ENCODE data around the gene TRMO. TPM values are rescaled to one million over a fixed set of nuclear protein-coding genes. Genes with fewer than 3 reads are reported as not detected.

TRMO gene
- total and polyA plus RNA-seq, 2 of the 8 experiments (the other 6 are each of a cell fraction or from before 2014, with no cell fraction given) = 4.6 to 5.6 TPM

GRCh38 chr9:97921959-97922724 lies at the start of gene TRMO (continued):
- TF ChIP-seq, protein P1, sequence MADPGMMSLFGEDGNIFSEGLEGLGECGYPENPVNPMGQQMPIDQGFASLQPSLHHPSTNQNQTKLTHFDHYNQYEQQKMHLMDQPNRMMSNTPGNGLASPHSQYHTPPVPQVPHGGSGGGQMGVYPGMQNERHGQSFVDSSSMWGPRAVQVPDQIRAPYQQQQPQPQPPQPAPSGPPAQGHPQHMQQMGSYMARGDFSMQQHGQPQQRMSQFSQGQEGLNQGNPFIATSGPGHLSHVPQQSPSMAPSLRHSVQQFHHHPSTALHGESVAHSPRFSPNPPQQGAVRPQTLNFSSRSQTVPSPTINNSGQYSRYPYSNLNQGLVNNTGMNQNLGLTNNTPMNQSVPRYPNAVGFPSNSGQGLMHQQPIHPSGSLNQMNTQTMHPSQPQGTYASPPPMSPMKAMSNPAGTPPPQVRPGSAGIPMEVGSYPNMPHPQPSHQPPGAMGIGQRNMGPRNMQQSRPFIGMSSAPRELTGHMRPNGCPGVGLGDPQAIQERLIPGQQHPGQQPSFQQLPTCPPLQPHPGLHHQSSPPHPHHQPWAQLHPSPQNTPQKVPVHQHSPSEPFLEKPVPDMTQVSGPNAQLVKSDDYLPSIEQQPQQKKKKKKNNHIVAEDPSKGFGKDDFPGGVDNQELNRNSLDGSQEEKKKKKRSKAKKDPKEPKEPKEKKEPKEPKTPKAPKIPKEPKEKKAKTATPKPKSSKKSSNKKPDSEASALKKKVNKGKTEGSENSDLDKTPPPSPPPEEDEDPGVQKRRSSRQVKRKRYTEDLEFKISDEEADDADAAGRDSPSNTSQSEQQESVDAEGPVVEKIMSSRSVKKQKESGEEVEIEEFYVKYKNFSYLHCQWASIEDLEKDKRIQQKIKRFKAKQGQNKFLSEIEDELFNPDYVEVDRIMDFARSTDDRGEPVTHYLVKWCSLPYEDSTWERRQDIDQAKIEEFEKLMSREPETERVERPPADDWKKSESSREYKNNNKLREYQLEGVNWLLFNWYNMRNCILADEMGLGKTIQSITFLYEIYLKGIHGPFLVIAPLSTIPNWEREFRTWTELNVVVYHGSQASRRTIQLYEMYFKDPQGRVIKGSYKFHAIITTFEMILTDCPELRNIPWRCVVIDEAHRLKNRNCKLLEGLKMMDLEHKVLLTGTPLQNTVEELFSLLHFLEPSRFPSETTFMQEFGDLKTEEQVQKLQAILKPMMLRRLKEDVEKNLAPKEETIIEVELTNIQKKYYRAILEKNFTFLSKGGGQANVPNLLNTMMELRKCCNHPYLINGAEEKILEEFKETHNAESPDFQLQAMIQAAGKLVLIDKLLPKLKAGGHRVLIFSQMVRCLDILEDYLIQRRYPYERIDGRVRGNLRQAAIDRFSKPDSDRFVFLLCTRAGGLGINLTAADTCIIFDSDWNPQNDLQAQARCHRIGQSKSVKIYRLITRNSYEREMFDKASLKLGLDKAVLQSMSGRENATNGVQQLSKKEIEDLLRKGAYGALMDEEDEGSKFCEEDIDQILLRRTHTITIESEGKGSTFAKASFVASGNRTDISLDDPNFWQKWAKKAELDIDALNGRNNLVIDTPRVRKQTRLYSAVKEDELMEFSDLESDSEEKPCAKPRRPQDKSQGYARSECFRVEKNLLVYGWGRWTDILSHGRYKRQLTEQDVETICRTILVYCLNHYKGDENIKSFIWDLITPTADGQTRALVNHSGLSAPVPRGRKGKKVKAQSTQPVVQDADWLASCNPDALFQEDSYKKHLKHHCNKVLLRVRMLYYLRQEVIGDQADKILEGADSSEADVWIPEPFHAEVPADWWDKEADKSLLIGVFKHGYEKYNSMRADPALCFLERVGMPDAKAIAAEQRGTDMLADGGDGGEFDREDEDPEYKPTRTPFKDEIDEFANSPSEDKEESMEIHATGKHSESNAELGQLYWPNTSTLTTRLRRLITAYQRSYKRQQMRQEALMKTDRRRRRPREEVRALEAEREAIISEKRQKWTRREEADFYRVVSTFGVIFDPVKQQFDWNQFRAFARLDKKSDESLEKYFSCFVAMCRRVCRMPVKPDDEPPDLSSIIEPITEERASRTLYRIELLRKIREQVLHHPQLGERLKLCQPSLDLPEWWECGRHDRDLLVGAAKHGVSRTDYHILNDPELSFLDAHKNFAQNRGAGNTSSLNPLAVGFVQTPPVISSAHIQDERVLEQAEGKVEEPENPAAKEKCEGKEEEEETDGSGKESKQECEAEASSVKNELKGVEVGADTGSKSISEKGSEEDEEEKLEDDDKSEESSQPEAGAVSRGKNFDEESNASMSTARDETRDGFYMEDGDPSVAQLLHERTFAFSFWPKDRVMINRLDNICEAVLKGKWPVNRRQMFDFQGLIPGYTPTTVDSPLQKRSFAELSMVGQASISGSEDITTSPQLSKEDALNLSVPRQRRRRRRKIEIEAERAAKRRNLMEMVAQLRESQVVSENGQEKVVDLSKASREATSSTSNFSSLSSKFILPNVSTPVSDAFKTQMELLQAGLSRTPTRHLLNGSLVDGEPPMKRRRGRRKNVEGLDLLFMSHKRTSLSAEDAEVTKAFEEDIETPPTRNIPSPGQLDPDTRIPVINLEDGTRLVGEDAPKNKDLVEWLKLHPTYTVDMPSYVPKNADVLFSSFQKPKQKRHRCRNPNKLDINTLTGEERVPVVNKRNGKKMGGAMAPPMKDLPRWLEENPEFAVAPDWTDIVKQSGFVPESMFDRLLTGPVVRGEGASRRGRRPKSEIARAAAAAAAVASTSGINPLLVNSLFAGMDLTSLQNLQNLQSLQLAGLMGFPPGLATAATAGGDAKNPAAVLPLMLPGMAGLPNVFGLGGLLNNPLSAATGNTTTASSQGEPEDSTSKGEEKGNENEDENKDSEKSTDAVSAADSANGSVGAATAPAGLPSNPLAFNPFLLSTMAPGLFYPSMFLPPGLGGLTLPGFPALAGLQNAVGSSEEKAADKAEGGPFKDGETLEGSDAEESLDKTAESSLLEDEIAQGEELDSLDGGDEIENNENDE (IDR thresholded peaks at IDR 0.05; ENCODE audit: insufficient replicate concordance, low read length) = no peak
- TF ChIP-seq CEBPB (IDR thresholded peaks at IDR 0.05; ENCODE audit: low read depth, low read length) = 0 out of 2 replicates have a peak, but pooled peaks have one; percentile 24
- no peak for TF ChIP-seq CBX5 (IDR thresholded peaks at IDR 0.05; ENCODE audit: low read depth, low read length)
- 0 out of 2 replicates have a peak, but pooled peaks have one; percentile 19 for TF ChIP-seq SP1 (IDR thresholded peaks at IDR 0.05; ENCODE audit: low read depth, low read length)
- TF ChIP-seq, protein P2, sequence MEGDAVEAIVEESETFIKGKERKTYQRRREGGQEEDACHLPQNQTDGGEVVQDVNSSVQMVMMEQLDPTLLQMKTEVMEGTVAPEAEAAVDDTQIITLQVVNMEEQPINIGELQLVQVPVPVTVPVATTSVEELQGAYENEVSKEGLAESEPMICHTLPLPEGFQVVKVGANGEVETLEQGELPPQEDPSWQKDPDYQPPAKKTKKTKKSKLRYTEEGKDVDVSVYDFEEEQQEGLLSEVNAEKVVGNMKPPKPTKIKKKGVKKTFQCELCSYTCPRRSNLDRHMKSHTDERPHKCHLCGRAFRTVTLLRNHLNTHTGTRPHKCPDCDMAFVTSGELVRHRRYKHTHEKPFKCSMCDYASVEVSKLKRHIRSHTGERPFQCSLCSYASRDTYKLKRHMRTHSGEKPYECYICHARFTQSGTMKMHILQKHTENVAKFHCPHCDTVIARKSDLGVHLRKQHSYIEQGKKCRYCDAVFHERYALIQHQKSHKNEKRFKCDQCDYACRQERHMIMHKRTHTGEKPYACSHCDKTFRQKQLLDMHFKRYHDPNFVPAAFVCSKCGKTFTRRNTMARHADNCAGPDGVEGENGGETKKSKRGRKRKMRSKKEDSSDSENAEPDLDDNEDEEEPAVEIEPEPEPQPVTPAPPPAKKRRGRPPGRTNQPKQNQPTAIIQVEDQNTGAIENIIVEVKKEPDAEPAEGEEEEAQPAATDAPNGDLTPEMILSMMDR (IDR thresholded peaks at IDR 0.05; ENCODE audit: control extremely low read depth in 1 of 3, insufficient read depth in 1 of 3, low read depth in 1 of 3, low read length in 3 of 3) = peak; percentile 57 to 76 (median 62)
- TF ChIP-seq EZH2 (IDR thresholded peaks at IDR 0.05; ENCODE audit: low read depth, low read length, severe bottlenecking) = no peak
- no peak for TF ChIP-seq SIX5 (IDR thresholded peaks at IDR 0.05; ENCODE audit: low read depth, low read length)

Measured in H1 (cell line).